SK-N-SH (cell line): ENCODE measurements around the gene A1BG. TPM values are rescaled to one million over a fixed set of nuclear protein-coding genes. Genes with fewer than 3 reads are reported as not detected.

Experiments
- CTCF ChIA-PET: fragments of 300-600, 350-600 bp; formaldehyde crosslinking; extraction: SDS; loops from one replicate; lab custom pipeline; 2021; lab: Yijun Ruan, JAX
- POLR2A ChIA-PET: fragments of 350-600 bp; sonication (Branson Sonifier 250); formaldehyde crosslinking; extraction: SDS; loops from one replicate; lab custom pipeline; 2020; ENCODE audit warnings: antibody characterized with exemption, inconsistent platforms; lab: Yijun Ruan, JAX
- DNase-seq: peaks from one replicate; pipeline ENCODE4 v3.0.0; 2012
- H2AFZ ChIP-seq: fragments of 200-600 bp; sonication (generic); 2 replicates; pipeline ENCODE4 v1.8.1; 2016; ENCODE audit warnings: antibody characterized with exemption, mild to moderate bottlenecking, low read depth
- H3F3A ChIP-seq: fragments of 200-600 bp; sonication (generic); replicated peaks from 2 replicates; pipeline ENCODE3; 2016; ENCODE audit warnings: antibody characterized with exemption, mild to moderate bottlenecking; ENCODE audit not compliant: insufficient read depth
- H3K27ac ChIP-seq, 2 experiments: fragments of 200-500 bp in 1 of 2; fragments of 200-600 bp in 1 of 2; sonication (Bioruptor generic) in 1 of 2; sonication (generic), shearing (Covaris generic) in 1 of 2; 2 replicates each; pipeline versions ENCODE4 v1.5.1 to v1.6.1; 2014 to 2016; ENCODE audit warnings: low read depth in 2 of 2, inconsistent platforms in 1 of 2, low read length in 1 of 2, mild to moderate bottlenecking in 1 of 2, mixed read lengths in 1 of 2
- H3K27me3 ChIP-seq: fragments of 200-600 bp; sonication (generic), shearing (Covaris generic); 2 replicates; pipeline ENCODE4 v1.6.1; 2016; ENCODE audit warnings: mixed run types; ENCODE audit not compliant: insufficient read depth
- H3K36me3 ChIP-seq, 2 experiments: fragments of 200-500 bp in 1 of 2; fragments of 200-600 bp in 1 of 2; sonication (Bioruptor generic) in 1 of 2; sonication (generic) in 1 of 2; replicated peaks in 1 of 2; 2 replicates each; pipeline versions ENCODE3 to v1.5.1; 2014 to 2016; ENCODE audit warnings: low read length in 1 of 2, mild to moderate bottlenecking in 1 of 2; ENCODE audit not compliant: insufficient read depth in 2 of 2, control insufficient read depth in 1 of 2
- H3K4me1 ChIP-seq, 2 experiments: fragments of 200-500 bp in 1 of 2; fragments of 200-600 bp in 1 of 2; sonication (Bioruptor generic) in 1 of 2; sonication (generic), shearing (Covaris generic) in 1 of 2; 2 replicates each; pipeline versions ENCODE4 v1.5.1 to v1.6.1; 2014 to 2016; ENCODE audit warnings: low read depth in 1 of 2, low read length in 1 of 2, mixed run types in 1 of 2; ENCODE audit not compliant: insufficient read depth in 2 of 2, control insufficient read depth in 1 of 2
- H3K4me2 ChIP-seq: fragments of 200-600 bp; sonication (generic), shearing (Covaris generic); 2 replicates; pipeline ENCODE4 v1.6.1; 2017; ENCODE audit warnings: mixed run types
- H3K4me3 ChIP-seq, 2 experiments: fragments of 200-500 bp in 1 of 2; fragments of 200-600 bp in 1 of 2; sonication (Bioruptor generic) in 1 of 2; sonication (generic), shearing (Covaris generic) in 1 of 2; 2 replicates each; pipeline versions ENCODE4 v1.5.1 to v1.8.1; 2014 to 2016; ENCODE audit warnings: low read depth in 2 of 2, inconsistent platforms in 1 of 2, low read length in 1 of 2, mild to moderate bottlenecking in 1 of 2, mixed read lengths in 1 of 2, moderate library complexity in 1 of 2
- H3K79me2 ChIP-seq: fragments of 200-600 bp; sonication (generic); 2 replicates; pipeline ENCODE4 v1.8.1; 2017; ENCODE audit warnings: mild to moderate bottlenecking; ENCODE audit not compliant: insufficient read depth
- H3K9ac ChIP-seq: fragments of 200-600 bp; sonication (generic); 2 replicates; pipeline ENCODE4 v1.6.1; 2017; ENCODE audit warnings: mixed run types
- H3K9me2 ChIP-seq: fragments of 200-600 bp; sonication (generic); 2 replicates; pipeline ENCODE4 v1.6.1; 2017; ENCODE audit warnings: mixed run types
- H3K9me3 ChIP-seq: fragments of 200-600 bp; sonication (generic); 2 replicates; pipeline ENCODE4 v1.6.1; 2017; ENCODE audit warnings: mixed run types, mild to moderate bottlenecking, moderate library complexity
- H4K20me1 ChIP-seq: fragments of 200-600 bp; sonication (generic); 2 replicates; pipeline ENCODE4 v1.6.1; 2017; ENCODE audit warnings: mild to moderate bottlenecking, mixed run types; ENCODE audit not compliant: insufficient read depth
- ELF1 ChIP-seq: IDR thresholded peaks from 2 replicates; pipeline ENCODE4 v1.4.0; 2012
- FOXJ3 ChIP-seq: sonication (generic); formaldehyde crosslinking; IDR thresholded peaks from 2 replicates; pipeline ENCODE4 v1.5.1; 2020; ENCODE audit warnings: mild to moderate bottlenecking, missing genetic modification reagents
- FOXM1 ChIP-seq: IDR thresholded peaks from 2 replicates; pipeline ENCODE4 v1.4.0; 2012; ENCODE audit warnings: low read depth, mild to moderate bottlenecking
- GATA2 ChIP-seq: sonication (generic); formaldehyde crosslinking; IDR thresholded peaks from 2 replicates; pipeline ENCODE4 v1.5.0; 2020; ENCODE audit warnings: mild to moderate bottlenecking, missing genetic modification reagents
- MAX ChIP-seq: IDR thresholded peaks from 2 replicates; pipeline ENCODE4 v1.4.0; 2012; ENCODE audit warnings: low read depth
- MEF2A ChIP-seq: IDR thresholded peaks from 2 replicates; pipeline ENCODE4 v1.4.0; 2012; ENCODE audit warnings: low read depth, borderline replicate concordance
- PBX3 ChIP-seq: IDR thresholded peaks from 2 replicates; pipeline ENCODE4; 2012
- RCOR1 ChIP-seq: fragments of 150-350 bp; IDR thresholded peaks from 2 replicates; pipeline ENCODE4 v1.6.1; 2017; ENCODE audit warnings: antibody characterized with exemption, low read length
- SIN3A ChIP-seq: IDR thresholded peaks from 2 replicates; pipeline ENCODE4 v1.6.1; 2012; ENCODE audit warnings: low read depth, mild to moderate bottlenecking, low read length, moderate library complexity, borderline replicate concordance
- SMC3 ChIP-seq: IDR thresholded peaks from 2 replicates; pipeline ENCODE4 v1.6.1; 2012; ENCODE audit warnings: low read depth, low read length, improper control_type of control experiment
- TCF12 ChIP-seq: IDR thresholded peaks from 2 replicates; pipeline ENCODE4 v1.4.0; 2012
- YY1 ChIP-seq: IDR thresholded peaks from 2 replicates; pipeline ENCODE4 v1.4.0; 2012; ENCODE audit warnings: low read depth, mild to moderate bottlenecking
- WGBS: methylation state at CpG from one replicate; pipeline ENCODE4 v1.1.6; 2017; ENCODE audit warnings: low lambda C conversion rate; 5-methylcytosine and 5-hydroxymethylcytosine counted together
- polyA plus RNA-seq, 3 experiments: library from polyadenylated mRNA; depleted of rRNA; stranded (reverse); fragments of >200 nt; gene quantifications; 2 replicates each; pipeline ENCODE4 v1.2.3, GENCODE V29; 2012
- TF ChIP-seq, protein P1 (sequence below): IDR thresholded peaks from 2 replicates; pipeline ENCODE4 v1.4.0; 2012; ENCODE audit warnings: low read depth, borderline replicate concordance
- TF ChIP-seq, protein P2 (sequence below): IDR thresholded peaks from 2 replicates; pipeline ENCODE4 v1.6.1; 2012; ENCODE audit warnings: mild to moderate bottlenecking, low read depth, low read length, moderate library complexity

A1BG gene
- polyA plus RNA-seq, 1 of the 3 experiments (the other 2 are of a cell fraction): 62.6 TPM

GRCh38 chr19:58393725-58394033 lies 40.4 kb upstream of the A1BG start:
- Histone ChIP-seq H3K9me3 (no peaks in the 10 kb centered on the region), H2AFZ (no peak overlapping the region), H3F3A (peaks cover 36% of the 10 kb centered on the region), H3K27ac (no peak overlapping the region), H3K36me3 (peaks cover 43 to 50% of the 10 kb centered on the region in 2 experiments), H3K27me3 (no peaks in the 10 kb centered on the region), H3K4me1 (peaks cover 3% of the 10 kb centered on the region in 2 experiments; a peak in 2 of 4 replicates), H3K9me2 (no peaks in the 10 kb centered on the region), H3K9ac (no peak overlapping the region), H3K4me3 (no peak overlapping the region), H3K4me2 (no peak overlapping the region), H4K20me1 (peaks cover 37% of the 10 kb centered on the region), H3K79me2 (peaks cover 41% of the 10 kb centered on the region)
- ChIA-PET CTCF (no interaction called here), POLR2A (no interaction called here)
- 83% methylated on average over 4 of the region's 4 CpGs for WGBS
- TF ChIP-seq SMC3: no peak
- no peak for TF ChIP-seq GATA2 (CRISPR knock-in tag)
- no peak for TF ChIP-seq MEF2A
- no peak for TF ChIP-seq PBX3
- TF ChIP-seq FOXJ3: no peak
- no peak for TF ChIP-seq SIN3A
- no peak for TF ChIP-seq RCOR1
- no peak for TF ChIP-seq TCF12
- no peak for TF ChIP-seq ELF1
- no peak for TF ChIP-seq FOXM1
- TF ChIP-seq MAX: no peak
- TF ChIP-seq, protein P1, sequence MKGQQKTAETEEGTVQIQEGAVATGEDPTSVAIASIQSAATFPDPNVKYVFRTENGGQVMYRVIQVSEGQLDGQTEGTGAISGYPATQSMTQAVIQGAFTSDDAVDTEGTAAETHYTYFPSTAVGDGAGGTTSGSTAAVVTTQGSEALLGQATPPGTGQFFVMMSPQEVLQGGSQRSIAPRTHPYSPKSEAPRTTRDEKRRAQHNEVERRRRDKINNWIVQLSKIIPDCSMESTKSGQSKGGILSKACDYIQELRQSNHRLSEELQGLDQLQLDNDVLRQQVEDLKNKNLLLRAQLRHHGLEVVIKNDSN: no peak
- no peak for TF ChIP-seq YY1
- TF ChIP-seq, protein P2, sequence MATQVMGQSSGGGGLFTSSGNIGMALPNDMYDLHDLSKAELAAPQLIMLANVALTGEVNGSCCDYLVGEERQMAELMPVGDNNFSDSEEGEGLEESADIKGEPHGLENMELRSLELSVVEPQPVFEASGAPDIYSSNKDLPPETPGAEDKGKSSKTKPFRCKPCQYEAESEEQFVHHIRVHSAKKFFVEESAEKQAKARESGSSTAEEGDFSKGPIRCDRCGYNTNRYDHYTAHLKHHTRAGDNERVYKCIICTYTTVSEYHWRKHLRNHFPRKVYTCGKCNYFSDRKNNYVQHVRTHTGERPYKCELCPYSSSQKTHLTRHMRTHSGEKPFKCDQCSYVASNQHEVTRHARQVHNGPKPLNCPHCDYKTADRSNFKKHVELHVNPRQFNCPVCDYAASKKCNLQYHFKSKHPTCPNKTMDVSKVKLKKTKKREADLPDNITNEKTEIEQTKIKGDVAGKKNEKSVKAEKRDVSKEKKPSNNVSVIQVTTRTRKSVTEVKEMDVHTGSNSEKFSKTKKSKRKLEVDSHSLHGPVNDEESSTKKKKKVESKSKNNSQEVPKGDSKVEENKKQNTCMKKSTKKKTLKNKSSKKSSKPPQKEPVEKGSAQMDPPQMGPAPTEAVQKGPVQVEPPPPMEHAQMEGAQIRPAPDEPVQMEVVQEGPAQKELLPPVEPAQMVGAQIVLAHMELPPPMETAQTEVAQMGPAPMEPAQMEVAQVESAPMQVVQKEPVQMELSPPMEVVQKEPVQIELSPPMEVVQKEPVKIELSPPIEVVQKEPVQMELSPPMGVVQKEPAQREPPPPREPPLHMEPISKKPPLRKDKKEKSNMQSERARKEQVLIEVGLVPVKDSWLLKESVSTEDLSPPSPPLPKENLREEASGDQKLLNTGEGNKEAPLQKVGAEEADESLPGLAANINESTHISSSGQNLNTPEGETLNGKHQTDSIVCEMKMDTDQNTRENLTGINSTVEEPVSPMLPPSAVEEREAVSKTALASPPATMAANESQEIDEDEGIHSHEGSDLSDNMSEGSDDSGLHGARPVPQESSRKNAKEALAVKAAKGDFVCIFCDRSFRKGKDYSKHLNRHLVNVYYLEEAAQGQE: no peak
- no peak for DNase-seq
